ENCODE results near the gene CPNE1.

The CPNE1 gene

GRCh38 chr20:35598476-35598875, 66.2 kb downstream of the CPNE1 start:
- no peak for DNase-seq

- no peak for DNase-seq
Measured at GRCh38 chr20:35597186-35597585, 67.5 kb downstream of the CPNE1 start.

- DNase-seq = no peak
Measured at GRCh38 chr20:35595901-35596300, 68.8 kb downstream of the CPNE1 start.

- no peak for DNase-seq
Measured at GRCh38 chr20:35595456-35595855, 69.2 kb downstream of the CPNE1 start.

- DNase-seq = no peak
Measured at GRCh38 chr20:35592339-35592974, 72.2 kb downstream of the CPNE1 start.

- DNase-seq = no peak
Measured at GRCh38 chr20:35588397-35588796, 76.3 kb downstream of the CPNE1 start.

- no peak for DNase-seq
Measured at GRCh38 chr20:35587436-35587835, 77.3 kb downstream of the CPNE1 start.

GRCh38 chr20:35586751-35587425, 77.8 kb downstream of the CPNE1 start:
- no peak for DNase-seq

- DNase-seq = no peak
Measured at GRCh38 chr20:35583636-35584560, 80.8 kb downstream of the CPNE1 start.

- DNase-seq = no peak
Measured at GRCh38 chr20:35582741-35583404, 81.8 kb downstream of the CPNE1 start.

GRCh38 chr20:35582131-35582530, 82.6 kb downstream of the CPNE1 start:
- DNase-seq = no peak

GRCh38 chr20:35579196-35579595, 85.5 kb downstream of the CPNE1 start:
- no peak for DNase-seq

- DNase-seq = no peak
Measured at GRCh38 chr20:35578469-35578868, 86.2 kb downstream of the CPNE1 start.

GRCh38 chr20:35576816-35577215, 87.9 kb downstream of the CPNE1 start:
- no peak for DNase-seq

All from SHP77 treated with DMSO at 0.1 percent for 48 hours (cell line).